HFFc6 (cell line): ENCODE measurements around the gene GAB2. TPM values are rescaled to one million over a fixed set of nuclear protein-coding genes. Genes with fewer than 3 reads are reported as not detected.

ENCODE experiments used
- DNase-seq: peaks from one replicate; pipeline ENCODE4 v3.0.0-alpha.2; 2018
- H3K27ac Mint-ChIP-seq: 2 replicates; pipeline ENCODE4 v1.8.0; 2020; ENCODE audit warnings: mild to moderate bottlenecking, mixed read lengths
- H3K27me3 Mint-ChIP-seq: 2 replicates; pipeline ENCODE4 v1.8.0; 2021; ENCODE audit warnings: mild to moderate bottlenecking, moderate library complexity, mixed read lengths; ENCODE audit not compliant: insufficient read depth
- H3K36me3 Mint-ChIP-seq: 2 replicates; pipeline ENCODE4 v1.8.0; 2021; ENCODE audit warnings: low read depth, mixed read lengths
- H3K4me1 Mint-ChIP-seq: 2 replicates; pipeline ENCODE4 v1.8.0; 2020; ENCODE audit warnings: low read depth, mixed read lengths
- H3K4me3 Mint-ChIP-seq: 2 replicates; pipeline ENCODE4 v1.8.0; 2020; ENCODE audit warnings: mild to moderate bottlenecking, moderate library complexity, mixed read lengths
- H3K9me3 Mint-ChIP-seq: 2 replicates; pipeline ENCODE4 v1.8.0; 2020; ENCODE audit warnings: mild to moderate bottlenecking, mixed read lengths
- CTCF ChIP-seq: fragments of 200-600 bp; sonication (generic); IDR thresholded peaks from 2 replicates; pipeline ENCODE4 v1.5.0; 2021; ENCODE audit warnings: antibody characterized with exemption, mild to moderate bottlenecking
- total RNA-seq, 6 experiments: library from RNA; stranded (reverse); fragmentation: NEBNext Ultra II Directional; extraction: Animal tissue kit (Norgen Biotek cat#: 25700); gene quantifications; 2 replicates in 1 of 6; 3 replicates in 5 of 6; pipeline ENCODE4 v1.2.3, GENCODE V29; 2021

GAB2 gene
- total RNA-seq, 6 experiments from 2014 or later: 8.4 to 12.1 (median 9.9) TPM

DNA sequence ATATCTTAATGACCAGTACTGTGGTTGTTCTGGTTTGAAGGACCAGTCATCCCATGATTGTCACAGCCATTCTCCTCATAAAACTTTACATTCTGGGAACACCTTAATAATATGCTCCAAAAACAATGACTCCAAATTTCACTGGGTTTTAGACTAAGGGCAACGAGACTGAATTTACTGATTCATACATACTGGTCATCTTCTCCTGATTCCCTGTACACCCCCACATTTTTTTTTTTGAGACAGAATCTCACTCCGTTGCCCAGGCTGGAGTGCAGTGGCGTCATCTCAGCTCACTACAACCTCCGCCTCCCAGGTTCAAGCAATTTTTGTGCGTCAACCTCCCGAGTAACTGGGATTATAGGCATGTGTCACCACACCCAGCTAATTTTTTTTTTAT, 78.9 kb downstream of the GAB2 start:
- Mint-ChIP-seq H3K36me3 (peaks cover 10% of the 10 kb centered on the region), H3K27me3 (no peaks in the 10 kb centered on the region; the same call in 1 of the 2 replicates), H3K4me1 (peaks cover 3% of the 10 kb centered on the region), H3K9me3 (peaks cover 6% of the 10 kb centered on the region), H3K4me3 (no peak overlapping the region), H3K27ac (no peak overlapping the region)
- DNase-seq: no peak
- no peak for TF ChIP-seq CTCF

DNA sequence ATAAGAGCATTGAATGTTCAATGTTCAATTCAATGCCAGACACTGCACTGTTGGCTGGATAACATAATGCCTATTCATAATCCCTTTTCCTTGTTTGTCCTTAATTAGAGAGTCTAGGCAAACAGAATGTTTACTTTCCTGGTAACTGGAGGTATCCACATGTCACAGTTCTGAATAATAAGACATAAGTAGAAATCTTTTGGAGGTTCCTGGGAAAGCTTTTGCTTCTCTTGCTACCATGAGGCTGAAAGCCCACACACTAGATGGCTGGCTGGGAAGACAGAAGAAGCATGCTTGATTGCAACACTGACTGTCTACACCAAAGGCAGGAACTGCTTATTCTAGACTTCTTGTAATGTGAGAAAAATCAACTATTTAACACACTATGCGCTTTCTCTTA, 79.5 kb downstream of the GAB2 start:
- DNase-seq: no peak
- no peaks in the 10 kb centered on the region for H3K4me1 Mint-ChIP-seq
- H3K36me3 Mint-ChIP-seq: peaks cover 10% of the 10 kb centered on the region
- peaks cover 6% of the 10 kb centered on the region for H3K9me3 Mint-ChIP-seq
- no peaks in the 10 kb centered on the region; the same call in 1 of the 2 replicates for H3K27me3 Mint-ChIP-seq
- H3K27ac Mint-ChIP-seq: no peak overlapping the region
- TF ChIP-seq CTCF: no peak
- no peak overlapping the region for H3K4me3 Mint-ChIP-seq

GRCh38 chr11:78337554-78337924, 80.1 kb downstream of the GAB2 start:
- no peak for TF ChIP-seq CTCF
- no peak overlapping the region for H3K27ac Mint-ChIP-seq
- H3K4me3 Mint-ChIP-seq: no peak overlapping the region
- H3K36me3 Mint-ChIP-seq: peaks cover 10% of the 10 kb centered on the region
- peaks cover 5% of the 10 kb centered on the region for H3K4me1 Mint-ChIP-seq
- no peaks in the 10 kb centered on the region; the same call in 1 of the 2 replicates for H3K27me3 Mint-ChIP-seq
- peaks cover 6% of the 10 kb centered on the region for H3K9me3 Mint-ChIP-seq
- no peak for DNase-seq

- peaks cover 10% of the 10 kb centered on the region for H3K4me1 Mint-ChIP-seq
- H3K4me3 Mint-ChIP-seq: no peak overlapping the region
- TF ChIP-seq CTCF: no peak
- H3K9me3 Mint-ChIP-seq: peaks cover 6% of the 10 kb centered on the region
- H3K27ac Mint-ChIP-seq: no peak overlapping the region
- no peak for DNase-seq
- H3K27me3 Mint-ChIP-seq: no peaks in the 10 kb centered on the region; the same call in 1 of the 2 replicates
- peaks cover 10% of the 10 kb centered on the region for H3K36me3 Mint-ChIP-seq
Measured at GRCh38 chr11:78336877-78337553, 80.6 kb downstream of the GAB2 start.

- Mint-ChIP-seq H3K36me3 (peaks cover 10% of the 10 kb centered on the region), H3K9me3 (peaks cover 6% of the 10 kb centered on the region), H3K4me1 (peaks cover 14% of the 10 kb centered on the region), H3K4me3 (no peak overlapping the region), H3K27ac (no peak overlapping the region), H3K27me3 (peaks cover 1% of the 10 kb centered on the region; the same call in 1 of the 2 replicates)
- no peak for TF ChIP-seq CTCF
- DNase-seq: no peak
Measured at GRCh38 chr11:78334109-78334508, 83.5 kb downstream of the GAB2 start.
